Measurements from ENCODE around the gene UNC45B. TPM values are rescaled to one million over a fixed set of nuclear protein-coding genes. Genes with fewer than 3 reads are reported as not detected.

Gene UNC45B
- total RNA-seq, 1 experiment from 2014 or later: 0.22 TPM

DNA sequence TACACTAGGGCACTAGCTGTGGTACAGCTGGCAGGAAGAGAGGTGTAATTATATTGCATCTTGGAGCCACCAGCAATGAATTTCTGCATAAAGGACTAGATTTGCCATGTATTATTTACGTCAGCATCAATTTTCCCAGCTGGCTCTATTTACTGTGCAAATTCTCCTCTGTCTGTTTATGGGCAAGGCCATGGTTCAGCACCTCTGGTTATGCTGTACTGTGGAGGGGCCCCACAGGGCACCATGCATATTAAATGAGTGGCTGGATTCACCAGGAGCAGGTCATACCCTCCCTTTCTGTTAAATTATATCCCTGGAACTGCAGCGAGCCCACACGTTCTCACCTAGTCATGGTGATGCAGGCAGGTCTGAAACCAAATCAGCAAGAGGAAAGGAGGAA is 47.7 kb upstream of the UNC45B start:
- H2BK120ac ChIP-seq (ENCODE audit: low read depth, low read length, poor library complexity, severe bottlenecking): no peak overlapping the region
- no peak overlapping the region for H4K5ac ChIP-seq (ENCODE audit: insufficient read length, low read depth, low read length)
- no peak overlapping the region for H3K4me2 ChIP-seq (ENCODE audit: insufficient read depth, insufficient read length, low read length)
- no peaks in the 10 kb centered on the region for H3K23me2 ChIP-seq (ENCODE audit: insufficient read length, low read depth, low read length, poor library complexity, severe bottlenecking)
- H3K27ac ChIP-seq (ENCODE audit: insufficient read length, low read depth, low read length): no peak overlapping the region
- H2AK5ac ChIP-seq (ENCODE audit: insufficient read length, low read length): no peak overlapping the region
- Mint-ChIP-seq H3K36me3 (ENCODE audit: insufficient read depth in 1 of 3, low read depth in 3 of 3) (peaks cover 2 to 34% (median 33%) of the 10 kb centered on the region in 3 experiments; a peak in 6 of 7 replicates), H3K9me3 (no peaks in the 10 kb centered on the region), H3K27ac (no peak overlapping the region; a peak in 1 of 7 replicates), H3K27me3 (ENCODE audit: low read depth) (no peaks in the 10 kb centered on the region), H3K4me1 (no peaks in the 10 kb centered on the region), H3K4me3 (no peak overlapping the region)
- no peak overlapping the region for H3K18ac ChIP-seq (ENCODE audit: insufficient read length, low read depth, low read length)
- no peak overlapping the region for H4K8ac ChIP-seq (replicated peaks; ENCODE audit: insufficient read length, low read depth, low read length)
- H4K20me1 ChIP-seq (ENCODE audit: control insufficient read depth, insufficient read depth, insufficient read length): no peaks in the 10 kb centered on the region
- H3K27me3 ChIP-seq (ENCODE audit: insufficient read depth, low read length): no peaks in the 10 kb centered on the region
- H2BK15ac ChIP-seq (ENCODE audit: low read depth, low read length): no peak overlapping the region
- H2AFZ ChIP-seq (ENCODE audit: low read length): no peak overlapping the region
- H3K79me2 ChIP-seq (ENCODE audit: insufficient read depth, low read length): no peaks in the 10 kb centered on the region
- H3K56ac ChIP-seq (ENCODE audit: insufficient read length, low read depth, low read length): no peak overlapping the region
- no peaks in the 10 kb centered on the region for H3K4me1 ChIP-seq (ENCODE audit: insufficient read depth, low read length)
- no peaks in the 10 kb centered on the region for H3K9me3 ChIP-seq (ENCODE audit: control insufficient read depth, low read depth, low read length)
- no peak overlapping the region for H3K4ac ChIP-seq (ENCODE audit: low read depth, low read length)
- H3K23ac ChIP-seq (ENCODE audit: insufficient read length, low read depth, low read length): no peak overlapping the region
- H3T11ph ChIP-seq (ENCODE audit: low read length): no peak overlapping the region
- no peak overlapping the region for H3K14ac ChIP-seq (ENCODE audit: insufficient read depth, low read length)
- no peaks in the 10 kb centered on the region for H3K79me1 ChIP-seq (ENCODE audit: insufficient read depth, low read depth, low read length, poor library complexity, severe bottlenecking)
- TF ChIP-seq, protein P1, sequence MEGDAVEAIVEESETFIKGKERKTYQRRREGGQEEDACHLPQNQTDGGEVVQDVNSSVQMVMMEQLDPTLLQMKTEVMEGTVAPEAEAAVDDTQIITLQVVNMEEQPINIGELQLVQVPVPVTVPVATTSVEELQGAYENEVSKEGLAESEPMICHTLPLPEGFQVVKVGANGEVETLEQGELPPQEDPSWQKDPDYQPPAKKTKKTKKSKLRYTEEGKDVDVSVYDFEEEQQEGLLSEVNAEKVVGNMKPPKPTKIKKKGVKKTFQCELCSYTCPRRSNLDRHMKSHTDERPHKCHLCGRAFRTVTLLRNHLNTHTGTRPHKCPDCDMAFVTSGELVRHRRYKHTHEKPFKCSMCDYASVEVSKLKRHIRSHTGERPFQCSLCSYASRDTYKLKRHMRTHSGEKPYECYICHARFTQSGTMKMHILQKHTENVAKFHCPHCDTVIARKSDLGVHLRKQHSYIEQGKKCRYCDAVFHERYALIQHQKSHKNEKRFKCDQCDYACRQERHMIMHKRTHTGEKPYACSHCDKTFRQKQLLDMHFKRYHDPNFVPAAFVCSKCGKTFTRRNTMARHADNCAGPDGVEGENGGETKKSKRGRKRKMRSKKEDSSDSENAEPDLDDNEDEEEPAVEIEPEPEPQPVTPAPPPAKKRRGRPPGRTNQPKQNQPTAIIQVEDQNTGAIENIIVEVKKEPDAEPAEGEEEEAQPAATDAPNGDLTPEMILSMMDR (conservative IDR thresholded peaks at IDR 0.05): no peak
- no peak overlapping the region for H4K91ac ChIP-seq (ENCODE audit: insufficient read length, low read depth, low read length)
- no peak overlapping the region for H3K9ac ChIP-seq (ENCODE audit: extremely low read depth, insufficient read length, low read length)
- H2BK12ac ChIP-seq (ENCODE audit: insufficient read length, low read depth, low read length): no peak overlapping the region
- no peak overlapping the region for H2BK20ac ChIP-seq (ENCODE audit: low read depth, low read length, poor library complexity, severe bottlenecking)
- WGBS (ENCODE audit: extremely low coverage, insufficient read length, low lambda C conversion rate): no CpG with 5 or more reads among the region's 3 CpGs
- no peak for DNase-seq
- H2BK5ac ChIP-seq (ENCODE audit: insufficient read length, low read length): no peak overlapping the region

All from H9 (cell line).